Ovary (tissue), 9 donors: Measurements from ENCODE around the gene AP5S1. TPM values are rescaled to one million over a fixed set of nuclear protein-coding genes. Genes with fewer than 3 reads are reported as not detected.

Experiments
- DNase-seq, 5 donors: peaks; one replicate each; pipeline ENCODE4 v3.0.0-alpha.2; 2019 to 2020
- H3K27ac ChIP-seq, 2 donors: fragments of 200-600 bp; one replicate each; pipeline versions ENCODE4 v1.5.1 to v1.8.0; 2019 to 2022
- H3K27me3 ChIP-seq: fragments of 200-600 bp; one replicate; pipeline ENCODE4 v1.8.0; 2022
- H3K36me3 ChIP-seq: fragments of 200-600 bp; sonication (generic); one replicate; pipeline ENCODE4 v1.5.1; 2019
- H3K4me1 ChIP-seq: one replicate; pipeline ENCODE4 v1.8.1; 2013; ENCODE audit warnings: mild to moderate bottlenecking, moderate library complexity; ENCODE audit not compliant: insufficient read depth
- H3K4me3 ChIP-seq: fragments of 200-600 bp; sonication (generic); one replicate; pipeline ENCODE4 v1.5.1; 2017
- H3K9me3 ChIP-seq, 2 donors: fragments of 200-600 bp in 1 of 2; sonication (generic) in 1 of 2; one replicate each; pipeline versions ENCODE4 v1.5.1 to v1.8.1; 2013 to 2019; ENCODE audit warnings: mild to moderate bottlenecking in 1 of 2, moderate library complexity in 1 of 2
- EP300 ChIP-seq: sonication (generic); formaldehyde crosslinking; IDR thresholded peaks from one replicate; pipeline ENCODE4 v1.6.1; 2017; ENCODE audit warnings: antibody characterized with exemption
- POLR2A ChIP-seq: fragments of 450-650 bp; IDR thresholded peaks from one replicate; pipeline ENCODE4 v1.6.1; 2017; ENCODE audit warnings: antibody characterized with exemption, mild to moderate bottlenecking, moderate library complexity
- WGBS, 3 donors: extraction: QIAGEN DNeasy Blood & Tissue Kit in 1 of 3; methylation state at CpG; one replicate each; pipeline versions ENCODE4 v1.1.5 to v1.1.7; 2013 to 2017; 5-methylcytosine and 5-hydroxymethylcytosine counted together
- intact Hi-C, 4 donors: fragments of 100-400 bp; cut with DNase I; formaldehyde crosslinking; loops; one replicate each; pipeline versions ENCODE4 v1.11.0 to v1.15.1; 2022 to 2023
- polyA plus RNA-seq, 2 donors: library from polyadenylated mRNA; stranded (reverse); fragments of 200-250 nt in 1 of 2; fragments of 350-450 nt in 1 of 2; fragmentation: Illumina TruSeq in 1 of 2; extraction: RNeasy Lipid Tissue Mini Kit (QIAGEN cat#74804) in 1 of 2; gene quantifications; one replicate each; pipeline ENCODE4 v1.2.3, GENCODE V29; 2013 to 2014
- total RNA-seq, 7 donors: library from RNA; depleted of rRNA in 2 of 7; stranded (reverse); fragments of >200 nt in 2 of 7; fragmentation: NEBNext Ultra II Directional in 3 of 7; extraction: Animal tissue kit (Norgen Biotek cat#: 25700) in 3 of 7; gene quantifications; one replicate each; pipeline versions ENCODE4 v1.1.0 to v1.2.4, GENCODE V29; 2016 to 2023
- TF ChIP-seq, protein P1 (sequence below), 3 donors: fragments of 450-650 bp in 2 of 3; fragments of 200-600 bp in 1 of 3; IDR thresholded peaks; one replicate each; pipeline versions ENCODE4 v1.5.1 to v1.8.0; 2016 to 2022; ENCODE audit warnings: antibody characterized with exemption in 3 of 3, mild to moderate bottlenecking in 1 of 3
- donor health status: DM: no; HTN: no; CAD: no; lungs with moderate emphysema.
- donor health status: DM: no; HTN: no; CAD: no.
- donor health status: Bipolar disorder and iron deficiency.
- donor health status: DM: yes; HTN: yes; CAD: no.
- donor health status: DM: no; HTN: no; CAD: no.
- donor health status: DM: yes; HTN: yes; CAD: no.

Gene AP5S1
- total and polyA plus RNA-seq, 9 donors, result 2.9 to 15.3 (median 10.4) TPM

DNA sequence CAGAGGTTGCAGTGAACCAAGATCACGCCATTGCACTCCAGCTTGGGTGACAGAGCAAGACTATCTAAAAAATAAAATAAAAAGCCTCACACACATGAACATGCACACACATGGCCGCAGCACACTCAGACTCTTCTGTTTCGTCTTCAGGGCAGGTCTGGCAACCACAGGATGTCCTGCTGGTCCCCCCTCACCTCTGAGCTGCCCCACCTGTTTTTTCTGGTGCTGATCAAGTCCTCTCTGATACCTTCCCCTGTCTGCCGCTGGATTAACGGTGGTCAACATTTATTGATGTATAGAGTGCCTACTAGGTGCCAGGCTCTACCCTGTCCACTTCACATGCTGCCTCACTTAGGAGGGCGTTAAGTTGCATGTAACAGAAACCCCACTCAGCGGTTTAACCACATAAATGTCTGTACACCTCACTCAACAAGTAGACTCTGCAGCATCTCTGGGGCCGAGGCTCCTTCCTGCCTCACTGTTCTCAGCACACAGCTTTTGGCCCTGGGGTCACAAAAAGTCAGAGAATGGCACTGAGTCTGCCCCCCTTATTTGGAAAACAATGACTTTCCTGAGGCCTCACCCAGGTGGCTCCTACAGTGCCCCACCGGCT is 4.5 kb upstream of the AP5S1 start:
- H3K27me3 ChIP-seq, result no peaks in the 10 kb centered on the region
- H3K27ac ChIP-seq, result no peak overlapping the region
- 82 to 86% (median 83%) methylated on average over 9 of the region's 9 CpGs for WGBS, 3 donors
- DNase-seq, result no peak
- TF ChIP-seq EP300 (no peak), POLR2A (no peak)
- TF ChIP-seq, protein P1, sequence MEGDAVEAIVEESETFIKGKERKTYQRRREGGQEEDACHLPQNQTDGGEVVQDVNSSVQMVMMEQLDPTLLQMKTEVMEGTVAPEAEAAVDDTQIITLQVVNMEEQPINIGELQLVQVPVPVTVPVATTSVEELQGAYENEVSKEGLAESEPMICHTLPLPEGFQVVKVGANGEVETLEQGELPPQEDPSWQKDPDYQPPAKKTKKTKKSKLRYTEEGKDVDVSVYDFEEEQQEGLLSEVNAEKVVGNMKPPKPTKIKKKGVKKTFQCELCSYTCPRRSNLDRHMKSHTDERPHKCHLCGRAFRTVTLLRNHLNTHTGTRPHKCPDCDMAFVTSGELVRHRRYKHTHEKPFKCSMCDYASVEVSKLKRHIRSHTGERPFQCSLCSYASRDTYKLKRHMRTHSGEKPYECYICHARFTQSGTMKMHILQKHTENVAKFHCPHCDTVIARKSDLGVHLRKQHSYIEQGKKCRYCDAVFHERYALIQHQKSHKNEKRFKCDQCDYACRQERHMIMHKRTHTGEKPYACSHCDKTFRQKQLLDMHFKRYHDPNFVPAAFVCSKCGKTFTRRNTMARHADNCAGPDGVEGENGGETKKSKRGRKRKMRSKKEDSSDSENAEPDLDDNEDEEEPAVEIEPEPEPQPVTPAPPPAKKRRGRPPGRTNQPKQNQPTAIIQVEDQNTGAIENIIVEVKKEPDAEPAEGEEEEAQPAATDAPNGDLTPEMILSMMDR (IDR thresholded peaks at IDR 0.05), result no peak
- H3K4me3 ChIP-seq, result no peak overlapping the region
- intact Hi-C loops, result no loop called here
- H3K36me3 ChIP-seq, result no peaks in the 10 kb centered on the region
- H3K9me3 ChIP-seq, result no peaks in the 10 kb centered on the region
- H3K4me1 ChIP-seq, result peaks cover 7% of the 10 kb centered on the region

DNA sequence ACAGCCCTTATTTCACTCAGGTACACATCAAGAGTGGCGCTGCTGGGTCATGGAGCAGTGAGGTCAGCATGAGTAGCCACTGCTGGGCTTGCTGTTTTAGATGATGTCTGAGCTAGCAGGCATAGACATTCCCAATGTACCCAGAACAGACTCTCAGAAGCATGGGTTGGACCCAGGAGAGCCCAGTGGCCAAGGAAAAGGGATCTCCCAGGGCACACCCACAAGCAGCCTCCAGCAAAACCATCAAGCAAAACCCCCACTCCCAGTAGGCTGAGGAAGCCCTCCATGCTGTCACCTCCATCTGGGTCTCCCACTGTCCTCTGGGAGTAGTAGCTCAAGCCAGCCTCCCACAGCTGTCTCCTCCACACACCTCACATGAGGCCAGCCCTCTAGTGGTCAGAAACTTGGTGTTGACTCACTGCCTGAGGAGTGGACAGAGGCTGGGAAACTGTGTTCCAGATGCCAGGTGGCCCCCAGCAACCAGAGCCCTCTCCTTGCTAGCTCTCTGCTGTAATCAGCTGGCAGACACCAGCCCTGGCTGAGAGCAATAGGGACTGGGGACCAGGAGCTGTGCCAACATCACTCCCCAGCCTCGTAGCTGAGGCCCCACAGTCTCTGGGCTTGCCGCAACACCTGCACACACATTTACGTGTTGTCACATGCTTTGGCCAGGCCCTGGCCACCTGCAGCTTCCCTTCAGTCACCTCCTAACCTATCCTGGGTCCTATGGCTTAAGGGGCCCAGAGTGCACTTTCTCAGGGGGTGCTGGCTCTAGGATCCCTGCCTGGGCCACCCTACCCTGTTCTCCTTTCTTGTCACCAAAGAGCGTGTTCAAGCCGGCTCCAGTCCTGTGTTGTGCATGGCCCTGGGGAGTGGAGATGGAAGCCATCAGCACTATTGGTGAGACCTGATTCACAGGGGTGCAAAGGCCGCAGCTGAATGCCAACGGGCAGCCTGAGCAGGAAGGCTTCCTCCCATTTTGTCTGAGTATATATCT is 1.9 kb upstream of the AP5S1 start:
- Histone ChIP-seq H3K4me1 (peaks cover 6% of the 10 kb centered on the region), H3K27ac (peak overlapping the region; percentile 33 to 66), H3K36me3 (no peaks in the 10 kb centered on the region), H3K4me3 (no peak overlapping the region), H3K27me3 (no peaks in the 10 kb centered on the region), H3K9me3 (no peaks in the 10 kb centered on the region)
- DNase-seq, result peak in 4 of 5 donors; percentile 71 to 78 (median 74)
- intact Hi-C loops, result loop anchor here in 2 of 4 donors (2.0 kb wide), 2 partner anchors 32 to 34 kb away; partner anchors contain the start of gene CENPB (in 1 of the 2)
- TF ChIP-seq, protein P1 (IDR thresholded peaks at IDR 0.05), result peak; percentile 37 to 59 (median 51)
- no peak for TF ChIP-seq EP300
- 82 to 86% (median 85%) methylated on average over 8 of the region's 8 CpGs for WGBS, 3 donors

DNA sequence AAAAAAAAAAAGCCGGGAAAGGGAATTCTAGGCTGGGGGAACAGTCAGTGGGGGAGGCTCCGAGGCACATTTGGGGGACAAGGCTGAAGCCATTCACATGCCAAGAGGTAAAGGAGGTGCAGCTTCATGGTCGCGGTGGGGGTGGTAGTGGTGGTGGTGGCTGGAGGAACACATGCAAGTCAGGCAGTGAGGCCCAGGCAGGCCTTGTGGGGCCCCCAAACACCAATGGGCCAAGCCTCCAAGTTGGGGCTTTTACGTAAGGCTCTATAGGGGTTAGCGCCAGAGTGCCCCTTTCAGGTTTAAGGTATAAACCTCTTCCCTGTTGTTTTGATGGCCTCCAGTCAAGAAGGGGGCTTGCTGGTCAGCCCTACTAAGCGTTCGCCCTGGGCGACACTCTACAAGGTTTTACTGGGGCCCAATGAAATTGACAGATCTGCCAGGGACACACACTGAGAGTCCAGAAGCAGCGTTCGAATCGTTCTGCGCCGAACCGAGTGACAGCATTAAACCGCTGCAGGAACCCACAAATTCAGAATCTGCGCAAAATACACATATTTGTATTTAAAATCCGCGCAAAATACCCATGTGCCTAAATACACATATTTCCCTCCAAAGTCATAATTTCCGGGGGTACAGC is 818 bp upstream of the AP5S1 start:
- intact Hi-C loops, result loop anchor here (2.0 kb wide), 3 partner anchors 25 to 35 kb away; partner anchors contain the start of gene CENPB (in 3 of the 4)
- Histone ChIP-seq H3K9me3 (no peaks in the 10 kb centered on the region), H3K4me1 (peaks cover 6% of the 10 kb centered on the region), H3K4me3 (peak overlapping the region; percentile 82), H3K36me3 (no peaks in the 10 kb centered on the region), H3K27me3 (no peaks in the 10 kb centered on the region), H3K27ac (peak overlapping the region; percentile 98 to 99)
- 56 to 64% (median 57%) methylated on average over 20 of the region's 20 CpGs for WGBS, 3 donors
- DNase-seq, result peak in 2 of 5 donors; percentile 55 to 58
- TF ChIP-seq, protein P1 (IDR thresholded peaks at IDR 0.05), result no peak
- TF ChIP-seq POLR2A, result no peak
- TF ChIP-seq EP300, result no peak
